Transverse colon (tissue), 4 donors: ENCODE data around the gene CD1D.

Experiments used
- CTCF ChIP-seq, 5 experiments: fragments of 200-600 bp in 3 of 5; fragments of 450-650 bp in 2 of 5; sonication (generic) in 3 of 5; IDR thresholded peaks; 1 replicate in 2 of 5; 2 replicates in 3 of 5; pipeline ENCODE4 v1.5.1; 2016 to 2017; ENCODE audit warnings: antibody characterized with exemption in 5 of 5, inconsistent platforms in 3 of 5, mild to moderate bottlenecking in 2 of 5, moderate library complexity in 1 of 5
- EP300 ChIP-seq: sonication (generic); formaldehyde crosslinking; IDR thresholded peaks from one replicate; pipeline ENCODE4 v1.6.1; 2017; ENCODE audit warnings: antibody characterized with exemption, low read depth
- POLR2A ChIP-seq: fragments of 450-650 bp; IDR thresholded peaks from one replicate; pipeline ENCODE4 v1.6.1; 2016; ENCODE audit warnings: antibody characterized with exemption, mild to moderate bottlenecking, moderate library complexity
- POLR2AphosphoS5 ChIP-seq, 3 donors: sonication (generic); formaldehyde crosslinking; IDR thresholded peaks; one replicate each; pipeline ENCODE4 v1.6.1; 2016; ENCODE audit warnings: antibody characterized with exemption in 3 of 3

GRCh38 chr1:158208586-158209116, 28.0 kb downstream of the CD1D start:
- TF ChIP-seq CTCF (IDR thresholded peaks at IDR 0.05) (no peak), POLR2AphosphoS5 (IDR thresholded peaks at IDR 0.05) (no peak), POLR2A (no peak), EP300 (no peak)
